HCT116 (cell line): ENCODE measurements around the gene NCKAP5. TPM values are rescaled to one million over a fixed set of nuclear protein-coding genes. Genes with fewer than 3 reads are reported as not detected.

Experiments used
- ATAC-seq: fragments of 200-7000 bp; cut with Tn5 transposase; 2 replicates; pipeline ENCODE4 v1.9.1; 2020; ENCODE audit warnings: mild to moderate bottlenecking, moderate library complexity
- BruUV-seq: library from RNA; stranded (reverse); fragments of 400-500 nt; replicated peaks from 2 replicates; lab custom pipeline; 2021; lab: Mats Ljungman, UMichigan
- CTCF ChIA-PET: fragments of 300-600 bp; sonication (Branson Sonifier 250); formaldehyde crosslinking; loops from one replicate; lab custom pipeline; 2021; ENCODE audit warnings: antibody characterized with exemption; lab: Charles Lee
- POLR2A ChIA-PET: fragments of 300-600, 350-600 bp; sonication (Branson Sonifier 250); formaldehyde crosslinking; loops from one replicate; lab custom pipeline; 2021; ENCODE audit warnings: antibody characterized with exemption; lab: Charles Lee
- RAD21 ChIA-PET, 2 experiments: fragments of 300-600 bp; sonication (Branson Sonifier 250); formaldehyde crosslinking; loops; one replicate each; lab custom pipeline; 2023; ENCODE audit warnings: low total read pairs in 2 of 2; ENCODE audit not compliant: uncharacterized antibody in 2 of 2, unreplicated experiment in 2 of 2, low non-redundant PET in 1 of 2; lab: Charles Lee
- DNase-seq: peaks from one replicate; pipeline ENCODE4 v3.0.0-alpha.2; 2010; ENCODE audit warnings: low read depth, low spot score
- H2AFZ ChIP-seq: fragments of 200-600 bp; shearing (Covaris generic), sonication (generic); 2 replicates; pipeline ENCODE4 v1.6.1; 2017; ENCODE audit warnings: low read depth, mixed run types, mixed read lengths, antibody characterized with exemption, low read length; ENCODE audit not compliant: poor library complexity, severe bottlenecking
- H3K27ac ChIP-seq: 2 replicates; pipeline ENCODE4 v1.5.1; 2012; ENCODE audit warnings: low read depth, low read length
- H3K27me3 ChIP-seq: fragments of 200-600 bp; sonication (generic); 2 replicates; pipeline ENCODE4 v1.6.1; 2016; ENCODE audit warnings: mixed run types, low read length, mixed read lengths; ENCODE audit not compliant: insufficient read depth
- H3K36me3 ChIP-seq, 2 experiments: fragments of 200-500 bp in 1 of 2; fragments of 200-600 bp in 1 of 2; sonication (Bioruptor generic) in 1 of 2; sonication (generic) in 1 of 2; 2 replicates each; pipeline versions ENCODE4 v1.5.1 to v1.6.1; 2014 to 2016; ENCODE audit warnings: low read length in 2 of 2, inconsistent platforms in 1 of 2, mixed read lengths in 1 of 2, mixed run types in 1 of 2; ENCODE audit not compliant: insufficient read depth in 2 of 2, control insufficient read depth in 1 of 2
- H3K4me1 ChIP-seq, 2 experiments: fragments of 200-600 bp in 1 of 2; sonication (generic) in 1 of 2; 2 replicates each; pipeline versions ENCODE4 v1.5.1 to v1.6.1; 2012 to 2017; ENCODE audit warnings: low read length in 2 of 2, inconsistent platforms in 1 of 2, mild to moderate bottlenecking in 1 of 2, mixed read lengths in 1 of 2, mixed run types in 1 of 2, moderate library complexity in 1 of 2; ENCODE audit not compliant: insufficient read depth in 2 of 2, control insufficient read depth in 1 of 2
- H3K4me2 ChIP-seq: fragments of 200-600 bp; sonication (generic); 2 replicates; pipeline ENCODE4 v1.6.1; 2017; ENCODE audit warnings: mixed run types, low read length, mixed read lengths
- H3K4me3 ChIP-seq, 2 experiments: fragments of 200-600 bp in 1 of 2; sonication (generic) in 1 of 2; replicated peaks in 1 of 2; 2 replicates each; pipeline ENCODE4 v1.5.1; 2011 to 2016; ENCODE audit warnings: low read length in 2 of 2, control low read depth in 1 of 2, low read depth in 1 of 2, mild to moderate bottlenecking in 1 of 2, mixed read lengths in 1 of 2, mixed run types in 1 of 2
- H3K79me2 ChIP-seq: fragments of 200-600 bp; sonication (generic); 2 replicates; pipeline ENCODE4 v1.6.1; 2017; ENCODE audit warnings: mild to moderate bottlenecking, mixed run types, low read length, moderate library complexity, mixed read lengths; ENCODE audit not compliant: insufficient read depth
- H3K9ac ChIP-seq: fragments of 200-600 bp; sonication (generic); 2 replicates; pipeline ENCODE4 v1.6.1; 2016; ENCODE audit warnings: low read length, mixed read lengths
- H3K9me2 ChIP-seq: fragments of 200-600 bp; sonication (generic), shearing (Covaris generic); 2 replicates; pipeline ENCODE4 v1.6.1; 2017; ENCODE audit warnings: mixed run types, mild to moderate bottlenecking, moderate library complexity; ENCODE audit not compliant: insufficient read depth
- H3K9me3 ChIP-seq, 2 experiments: fragments of 200-500 bp in 1 of 2; fragments of 200-600 bp in 1 of 2; sonication (Bioruptor generic) in 1 of 2; sonication (generic) in 1 of 2; 2 replicates each; pipeline ENCODE4 v1.6.1; 2014 to 2017; ENCODE audit warnings: low read length in 2 of 2, mixed read lengths in 2 of 2, inconsistent platforms in 1 of 2, low read depth in 1 of 2, mild to moderate bottlenecking in 1 of 2, mixed run types in 1 of 2, moderate library complexity in 1 of 2; ENCODE audit not compliant: control insufficient read depth in 1 of 2, insufficient read depth in 1 of 2
- H4K20me1 ChIP-seq: fragments of 200-600 bp; sonication (generic), shearing (Covaris generic); 2 replicates; pipeline ENCODE4 v1.6.1; 2017; ENCODE audit warnings: mixed run types, mild to moderate bottlenecking, moderate library complexity; ENCODE audit not compliant: insufficient read depth
- CEBPB ChIP-seq: IDR thresholded peaks from 2 replicates; pipeline ENCODE4 v1.6.1; 2012; ENCODE audit warnings: low read depth
- CTCF ChIP-seq, 3 experiments: fragments of 200-600 bp in 1 of 3; sonication (generic) in 1 of 3; IDR thresholded peaks in 2 of 3; conservative IDR thresholded peaks in 1 of 3; 2 replicates each; pipeline ENCODE4 v1.5.1; 2012 to 2017; ENCODE audit warnings: low read depth in 2 of 3, low read length in 2 of 3, antibody characterized with exemption in 1 of 3, borderline replicate concordance in 1 of 3, control low read depth in 1 of 3, mild to moderate bottlenecking in 1 of 3, mixed read lengths in 1 of 3, mixed run types in 1 of 3, moderate library complexity in 1 of 3; ENCODE audit not compliant: insufficient read depth in 1 of 3
- ELF1 ChIP-seq: IDR thresholded peaks from 2 replicates; pipeline ENCODE4 v1.6.1; 2012; ENCODE audit warnings: low read depth, borderline replicate concordance
- EZH2 ChIP-seq: fragments of 200-600 bp; sonication (generic); IDR thresholded peaks from 2 replicates; pipeline ENCODE4 v1.6.1; 2017; ENCODE audit warnings: antibody characterized with exemption, mixed run types
- POLR2AphosphoS5 ChIP-seq: IDR thresholded peaks from 2 replicates; pipeline ENCODE4 v1.6.1; 2011; ENCODE audit warnings: mild to moderate bottlenecking, low read depth, low read length, moderate library complexity
- SIN3A ChIP-seq: IDR thresholded peaks from 2 replicates; pipeline ENCODE4 v1.6.1; 2012; ENCODE audit warnings: low read depth
- SRF ChIP-seq: IDR thresholded peaks from 2 replicates; pipeline ENCODE4 v1.6.1; 2012; ENCODE audit warnings: low read depth
- YY1 ChIP-seq: IDR thresholded peaks from 2 replicates; pipeline ENCODE4 v1.6.1; 2011; ENCODE audit warnings: low read length, low read depth, moderate library complexity, mild to moderate bottlenecking; ENCODE audit not compliant: insufficient replicate concordance; ENCODE audit errors: extremely low read depth
- intact Hi-C: fragments of 100-400 bp; cut with micrococcal nuclease; formaldehyde crosslinking; loops from 2 replicates; pipeline ENCODE4 v1.10.0; 2022
- total RNA-seq: library from RNA; stranded (reverse); gene quantifications from one replicate; pipeline ENCODE4 v1.2.1, GENCODE V29; 2021; ENCODE audit not compliant: unreplicated experiment

The NCKAP5 gene
- total RNA-seq, 1 experiment from 2014 or later: 0.30 TPM

- TF ChIP-seq CTCF (IDR thresholded peaks at IDR 0.05 in 2 of 3, conservative IDR thresholded peaks at IDR 0.05 in 1 of 3; ENCODE audit: borderline replicate concordance in 1 of 3, insufficient read depth in 1 of 3, low read depth in 2 of 3, low read length in 2 of 3) (no peak), EZH2 (no peak), CEBPB (no peak), YY1 (no peak), ELF1 (no peak), SRF (no peak)
- TF ChIP-seq, all 23 proteins: peak for 0
Measured at GRCh38 chr2:133312038-133312729, 256.1 kb downstream of the NCKAP5 start (continued).

GRCh38 chr2:133306236-133306635 lies 262.0 kb downstream of the NCKAP5 start:
- no peaks in the 10 kb centered on the region for H3K79me2 ChIP-seq
- intact Hi-C loops: no loop called here
- no peak for TF ChIP-seq POLR2AphosphoS5
- TF ChIP-seq SIN3A: no peak
- CTCF ChIA-PET: no interaction called here
- no peak for DNase-seq
- H3K4me3 ChIP-seq: no peak overlapping the region
- RAD21 ChIA-PET: no interaction called here
- H3K9me3 ChIP-seq: no peaks in the 10 kb centered on the region
- BruUV-seq: no TSS peak
- H4K20me1 ChIP-seq: no peaks in the 10 kb centered on the region
- no peaks in the 10 kb centered on the region for H3K4me1 ChIP-seq
- POLR2A ChIA-PET: no interaction called here
- H2AFZ ChIP-seq: no peak overlapping the region
- no peak overlapping the region for H3K9ac ChIP-seq
- no peaks in the 10 kb centered on the region for H3K36me3 ChIP-seq
- no peak for ATAC-seq
- no peak overlapping the region for H3K4me2 ChIP-seq
- no peak overlapping the region for H3K27ac ChIP-seq
- no peaks in the 10 kb centered on the region for H3K9me2 ChIP-seq
- no peaks in the 10 kb centered on the region for H3K27me3 ChIP-seq
